GM12865 (cell line): ENCODE results near the gene GPANK1.

Source experiments
- DNase-seq: peaks from one replicate; pipeline ENCODE4 v3.0.0; 2010; ENCODE audit warnings: low read depth
- H3K4me3 ChIP-seq: 2 replicates; pipeline ENCODE4 v1.5.1; 2011; ENCODE audit warnings: mild to moderate bottlenecking, low read depth, low read length, control low read depth
- CTCF ChIP-seq: IDR thresholded peaks from 2 replicates; pipeline ENCODE4 v1.5.1; 2011; ENCODE audit warnings: low read length, control low read depth, low read depth, inconsistent platforms; ENCODE audit not compliant: insufficient read depth; ENCODE audit errors: missing control alignments

The GPANK1 gene

GRCh38 chr6:31627690-31628287 lies 37.0 kb downstream of the GPANK1 start:
- no peak for DNase-seq
- TF ChIP-seq CTCF, result no peak

GRCh38 chr6:31626952-31627351 lies 37.8 kb downstream of the GPANK1 start:
- no peak for DNase-seq
- no peak overlapping the region for H3K4me3 ChIP-seq
- TF ChIP-seq CTCF, result no peak

More at GRCh38 chr6:31627690-31628287, 37.0 kb downstream of the GPANK1 start:
- H3K4me3 ChIP-seq, result no peak overlapping the region

GRCh38 chr6:31624070-31624469 lies 40.7 kb downstream of the GPANK1 start:
- no peak for TF ChIP-seq CTCF
- no peak overlapping the region for H3K4me3 ChIP-seq
- no peak for DNase-seq

- no peak for TF ChIP-seq CTCF
- H3K4me3 ChIP-seq, result no peak overlapping the region
- DNase-seq, result no peak
Measured at GRCh38 chr6:31622684-31623091, 42.1 kb downstream of the GPANK1 start.

- no peak for DNase-seq
- H3K4me3 ChIP-seq, result peak overlapping the region; percentile 98
- TF ChIP-seq CTCF, result no peak
Measured at GRCh38 chr6:31621991-31622390, 42.8 kb downstream of the GPANK1 start.

GRCh38 chr6:31621320-31621939 lies 43.4 kb downstream of the GPANK1 start:
- H3K4me3 ChIP-seq, result peak overlapping the region; percentile 98
- DNase-seq, result no peak
- TF ChIP-seq CTCF, result no peak

- H3K4me3 ChIP-seq, result peak within 1 kb of the TSS; percentile 98
- no peak for TF ChIP-seq CTCF
- DNase-seq, result no peak
Measured at GRCh38 chr6:31620586-31621319, 44.0 kb downstream of the GPANK1 start, which contains the start of gene PRRC2A. TSS of gene PRRC2A (plus strand) at chr6:31620715. CDS start at chr6:31622790, 2,075 bp downstream.
